ENCODE results near the gene CPPED1. TPM values are rescaled to one million over a fixed set of nuclear protein-coding genes. Genes with fewer than 3 reads are reported as not detected.

Gene CPPED1
- total and polyA plus RNA-seq, 2 of the 4 experiments (the other 2 are of a cell fraction): 5.1 to 6.5 TPM

GRCh38 chr16:12749076-12749475 is 54.6 kb downstream of the CPPED1 start:
- Histone ChIP-seq H2BK120ac (ENCODE audit: low read depth, low read length) (no peak overlapping the region), H2AFZ (replicated peaks; ENCODE audit: low read length, poor library complexity) (no peak overlapping the region), H3K4me3 (ENCODE audit: insufficient read depth, low read depth, low read length) (no peak overlapping the region), H4K5ac (ENCODE audit: low read depth, low read length) (no peak overlapping the region), H3K4me1 (ENCODE audit: control insufficient read depth, insufficient read depth, low read length) (no peaks in the 10 kb centered on the region), H3K9me1 (ENCODE audit: insufficient read depth, low read length) (no peaks in the 10 kb centered on the region), H3K14ac (replicated peaks; ENCODE audit: low read depth, low read length) (no peak overlapping the region), H4K8ac (ENCODE audit: low read depth in 2 of 2, low read length in 2 of 2) (no peak overlapping the region), H3K27me3 (ENCODE audit: control insufficient read depth, insufficient read depth, low read length) (no peaks in the 10 kb centered on the region), H3K23ac (ENCODE audit: low read depth, low read length) (no peak overlapping the region), H2BK15ac (ENCODE audit: low read depth, low read length) (no peak overlapping the region), H3K9me3 (ENCODE audit: control insufficient read depth, insufficient read depth, low read length) (no peaks in the 10 kb centered on the region; the same call in 1 of the 2 replicates), H2AK9ac (replicated peaks; ENCODE audit: low read depth, low read length, poor library complexity) (no peak overlapping the region), H4K91ac (ENCODE audit: insufficient read depth, low read depth, low read length) (no peak overlapping the region), H4K20me1 (ENCODE audit: insufficient read depth, low read length) (no peaks in the 10 kb centered on the region), H3K4ac (ENCODE audit: low read depth, low read length) (no peak overlapping the region), H2BK20ac (ENCODE audit: low read depth, low read length) (no peak overlapping the region), H3K18ac (ENCODE audit: low read depth, low read length) (no peak overlapping the region), H3K4me2 (ENCODE audit: low read depth, low read length) (no peak overlapping the region), H3K56ac (ENCODE audit: extremely low read depth, insufficient read depth, low read length) (no peak overlapping the region), H3K9ac (ENCODE audit: low read depth, low read length) (no peak overlapping the region), H3K36me3 (ENCODE audit: control insufficient read depth, insufficient read depth, low read length) (no peaks in the 10 kb centered on the region), H2AK5ac (ENCODE audit: low read depth, low read length) (no peak overlapping the region), H3K79me1 (ENCODE audit: low read depth in 1 of 2, low read length in 2 of 2) (no peaks in the 10 kb centered on the region), H2BK5ac (ENCODE audit: low read depth, low read length, poor library complexity, severe bottlenecking) (no peak overlapping the region), H3K27ac (ENCODE audit: insufficient read depth, low read length) (no peak overlapping the region)
- DNase-seq: no peak
- ChIA-PET POLR2A (ENCODE audit: unreplicated experiment) (no interaction called here), CTCF (no interaction called here)
- in situ Hi-C loops (cut with MboI; ENCODE audit: low sequenced_read_pairs) (no loop called here), dilution Hi-C loops (cut with HindIII; ENCODE audit: low sequenced_read_pairs, unreplicated experiment) (no loop called here), intact Hi-C loops (cut with micrococcal nuclease) (no loop called here)
- no peak for ATAC-seq (ENCODE audit: low read depth)
- no CpG with 5 or more reads among the region's 2 CpGs for WGBS, 2 experiments (ENCODE audit: extremely low coverage in 2 of 2, insufficient read length in 1 of 2)
- BruUV-seq (replicated peaks): no TSS peak
- TF ChIP-seq, protein P1, sequence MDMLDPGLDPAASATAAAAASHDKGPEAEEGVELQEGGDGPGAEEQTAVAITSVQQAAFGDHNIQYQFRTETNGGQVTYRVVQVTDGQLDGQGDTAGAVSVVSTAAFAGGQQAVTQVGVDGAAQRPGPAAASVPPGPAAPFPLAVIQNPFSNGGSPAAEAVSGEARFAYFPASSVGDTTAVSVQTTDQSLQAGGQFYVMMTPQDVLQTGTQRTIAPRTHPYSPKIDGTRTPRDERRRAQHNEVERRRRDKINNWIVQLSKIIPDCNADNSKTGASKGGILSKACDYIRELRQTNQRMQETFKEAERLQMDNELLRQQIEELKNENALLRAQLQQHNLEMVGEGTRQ (IDR thresholded peaks at IDR 0.05; ENCODE audit: low read depth, low read length): no peak
- TF ChIP-seq MAZ (IDR thresholded peaks at IDR 0.05; ENCODE audit: borderline replicate concordance, low read depth, low read length) (no peak), ELK1 (IDR thresholded peaks at IDR 0.05; ENCODE audit: borderline replicate concordance, low read depth, low read length) (no peak), RAD21 (IDR thresholded peaks at IDR 0.05; ENCODE audit: low read length) (no peak), POLR2A (IDR thresholded peaks at IDR 0.05; ENCODE audit: low read depth, low read length) (no peak), CTCF (conservative IDR thresholded peaks at IDR 0.05; ENCODE audit: low read depth, low read length) (no peak), FOS (IDR thresholded peaks at IDR 0.05; ENCODE audit: low read depth, low read length) (no peak), RFX5 (IDR thresholded peaks at IDR 0.05; ENCODE audit: low read depth, low read length) (no peak), CEBPB (IDR thresholded peaks at IDR 0.05; ENCODE audit: low read depth, low read length) (no peak), CHD1 (IDR thresholded peaks at IDR 0.05; ENCODE audit: low read depth, low read length) (no peak), BHLHE40 (IDR thresholded peaks at IDR 0.05; ENCODE audit: low read depth, low read length) (no peak), MXI1 (IDR thresholded peaks at IDR 0.05; ENCODE audit: borderline replicate concordance, low read depth, low read length) (no peak), MAFK (IDR thresholded peaks at IDR 0.05; ENCODE audit: low read depth, low read length) (no peak), NFE2L2 (IDR thresholded peaks at IDR 0.05; ENCODE audit: low read depth, low read length) (no peak), RCOR1 (IDR thresholded peaks at IDR 0.05; ENCODE audit: insufficient replicate concordance, low read length) (no peak), SMC3 (IDR thresholded peaks at IDR 0.05; ENCODE audit: low read depth, low read length) (no peak)

Measured in IMR-90 (cell line).